ENCODE measurements around the gene PREX1. TPM values are rescaled to one million over a fixed set of nuclear protein-coding genes. Genes with fewer than 3 reads are reported as not detected.
A peak's percentile ranks its signal among the peaks of the same experiment; 100 is the strongest.

PREX1 gene
- total RNA-seq, 1 experiment from 2014 or later = 20.0 TPM

GRCh38 chr20:48850257-48850976 is 22.6 kb upstream of the PREX1 start:
- H3K4me1 ChIP-seq (ENCODE audit: control insufficient read depth, insufficient read depth, low read length) = peaks cover 33% of the 10 kb centered on the region
- TF ChIP-seq CTCF (IDR thresholded peaks at IDR 0.05) = no peak
- no peak for TF ChIP-seq POLR2AphosphoS5 (IDR thresholded peaks at IDR 0.05; ENCODE audit: low read depth, low read length)
- no peak for TF ChIP-seq TCF7L2 (IDR thresholded peaks at IDR 0.05; ENCODE audit: low read depth, low read length)
- TF ChIP-seq SIN3A (IDR thresholded peaks at IDR 0.05; ENCODE audit: borderline replicate concordance, insufficient read depth, low read depth, low read length) = no peak
- no peak for TF ChIP-seq REST (IDR thresholded peaks at IDR 0.05; ENCODE audit: insufficient read depth in 1 of 2, low read depth in 2 of 2, low read length in 1 of 2)
- in situ Hi-C loops (cut with HindIII; ENCODE audit: low pct_unique_long_range_greater_than_20kb, low sequenced_read_pairs) (no loop called here), intact Hi-C loops (cut with micrococcal nuclease; ENCODE audit: unreplicated experiment) (no loop called here)
- no peak overlapping the region for H3K4me3 ChIP-seq (ENCODE audit: low read depth in 2 of 2, low read length in 2 of 2)
- no TSS peak for BruUV-seq (replicated peaks)
- H3K27ac ChIP-seq (ENCODE audit: low read length) = peak overlapping the region; percentile 6; the same call in 1 of the 2 replicates
- CTCF ChIA-PET = interaction anchor here (0.7 kb wide), 1 partner anchor 54 kb away, joined by 3 read pairs; no protein-coding TSS in a partner anchor
- POLR2A ChIA-PET = interaction anchor here (1.0 kb wide), 1 partner anchor 166 kb away, joined by 3 read pairs; no protein-coding TSS in a partner anchor
- ATAC-seq (no peak), DNase-seq (ENCODE audit: low read depth, low spot score) (no peak)
- no peaks in the 10 kb centered on the region for H3K36me3 ChIP-seq (ENCODE audit: control insufficient read depth, insufficient read depth, low read length)
- no peaks in the 10 kb centered on the region for H3K27me3 ChIP-seq (ENCODE audit: control insufficient read depth, insufficient read depth, low read length)
- no peaks in the 10 kb centered on the region for H3K9me3 ChIP-seq (ENCODE audit: control insufficient read depth, insufficient read depth, low read depth, low read length)

DNA sequence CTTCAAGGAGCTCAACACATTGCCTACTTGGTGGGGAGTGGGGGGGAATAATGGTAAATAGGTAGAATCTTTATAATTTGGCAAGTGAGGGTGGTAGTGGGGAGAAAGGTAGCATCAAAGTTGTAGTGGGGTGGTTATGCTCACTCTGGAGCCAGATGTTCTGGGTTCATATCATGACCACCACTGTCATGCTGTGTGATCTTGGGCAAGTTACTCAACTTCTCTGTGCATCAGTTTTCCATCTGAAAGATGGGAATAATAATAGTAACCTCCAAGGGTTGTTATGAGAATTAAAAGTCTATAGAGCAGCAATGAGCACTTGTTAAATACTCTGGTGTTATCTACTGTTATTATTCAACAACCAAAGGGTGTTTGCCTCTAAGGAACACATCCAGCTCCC is 22.0 kb upstream of the PREX1 start:
- Histone ChIP-seq H3K4me3 (ENCODE audit: low read depth in 2 of 2, low read length in 2 of 2) (no peak overlapping the region), H3K27ac (ENCODE audit: low read length) (peak overlapping the region; percentile 6; the same call in 1 of the 2 replicates), H3K9me3 (ENCODE audit: control insufficient read depth, insufficient read depth, low read depth, low read length) (no peaks in the 10 kb centered on the region), H3K36me3 (ENCODE audit: control insufficient read depth, insufficient read depth, low read length) (no peaks in the 10 kb centered on the region), H3K27me3 (ENCODE audit: control insufficient read depth, insufficient read depth, low read length) (no peaks in the 10 kb centered on the region), H3K4me1 (ENCODE audit: control insufficient read depth, insufficient read depth, low read length) (peaks cover 33% of the 10 kb centered on the region)
- TF ChIP-seq CTCF (IDR thresholded peaks at IDR 0.05) (no peak), REST (IDR thresholded peaks at IDR 0.05; ENCODE audit: insufficient read depth in 1 of 2, low read depth in 2 of 2, low read length in 1 of 2) (no peak), POLR2AphosphoS5 (IDR thresholded peaks at IDR 0.05; ENCODE audit: low read depth, low read length) (no peak), SIN3A (IDR thresholded peaks at IDR 0.05; ENCODE audit: borderline replicate concordance, insufficient read depth, low read depth, low read length) (no peak), TCF7L2 (IDR thresholded peaks at IDR 0.05; ENCODE audit: low read depth, low read length) (no peak)
- intact Hi-C loops (cut with micrococcal nuclease; ENCODE audit: unreplicated experiment) (no loop called here), in situ Hi-C loops (cut with HindIII; ENCODE audit: low pct_unique_long_range_greater_than_20kb, low sequenced_read_pairs) (no loop called here)
- DNase-seq (ENCODE audit: low read depth, low spot score) = no peak
- ChIA-PET CTCF (interaction anchor here (0.7 kb wide), 1 partner anchor 55 kb away, joined by 3 read pairs; no protein-coding TSS in a partner anchor), POLR2A (interaction anchor here (1.0 kb wide), 1 partner anchor 165 kb away, joined by 3 read pairs; no protein-coding TSS in a partner anchor)
- BruUV-seq (replicated peaks) = no TSS peak
- no peak for ATAC-seq

Data from Panc1 (cell line).